Ovary (tissue), 9 donors: ENCODE results near the gene SAP30L. TPM values are rescaled to one million over a fixed set of nuclear protein-coding genes. Genes with fewer than 3 reads are reported as not detected.

Experiments used
- DNase-seq, 5 donors: peaks; one replicate each; pipeline ENCODE4 v3.0.0-alpha.2; 2019 to 2020
- H3K27ac ChIP-seq, 2 donors: fragments of 200-600 bp; one replicate each; pipeline versions ENCODE4 v1.5.1 to v1.8.0; 2019 to 2022
- H3K27me3 ChIP-seq: fragments of 200-600 bp; one replicate; pipeline ENCODE4 v1.8.0; 2022
- H3K36me3 ChIP-seq: fragments of 200-600 bp; sonication (generic); one replicate; pipeline ENCODE4 v1.5.1; 2019
- H3K4me1 ChIP-seq: one replicate; pipeline ENCODE4 v1.8.1; 2013; ENCODE audit warnings: mild to moderate bottlenecking, moderate library complexity; ENCODE audit not compliant: insufficient read depth
- H3K4me3 ChIP-seq: fragments of 200-600 bp; sonication (generic); one replicate; pipeline ENCODE4 v1.5.1; 2017
- H3K9me3 ChIP-seq, 2 donors: fragments of 200-600 bp in 1 of 2; sonication (generic) in 1 of 2; one replicate each; pipeline versions ENCODE4 v1.5.1 to v1.8.1; 2013 to 2019; ENCODE audit warnings: mild to moderate bottlenecking in 1 of 2, moderate library complexity in 1 of 2
- EP300 ChIP-seq: sonication (generic); formaldehyde crosslinking; IDR thresholded peaks from one replicate; pipeline ENCODE4 v1.6.1; 2017; ENCODE audit warnings: antibody characterized with exemption
- POLR2A ChIP-seq: fragments of 450-650 bp; IDR thresholded peaks from one replicate; pipeline ENCODE4 v1.6.1; 2017; ENCODE audit warnings: antibody characterized with exemption, mild to moderate bottlenecking, moderate library complexity
- WGBS, 3 donors: extraction: QIAGEN DNeasy Blood & Tissue Kit in 1 of 3; methylation state at CpG; one replicate each; pipeline versions ENCODE4 v1.1.5 to v1.1.7; 2013 to 2017; 5-methylcytosine and 5-hydroxymethylcytosine counted together
- intact Hi-C, 4 donors: fragments of 100-400 bp; cut with DNase I; formaldehyde crosslinking; loops; one replicate each; pipeline versions ENCODE4 v1.11.0 to v1.15.1; 2022 to 2023
- polyA plus RNA-seq, 2 donors: library from polyadenylated mRNA; stranded (reverse); fragments of 200-250 nt in 1 of 2; fragments of 350-450 nt in 1 of 2; fragmentation: Illumina TruSeq in 1 of 2; extraction: RNeasy Lipid Tissue Mini Kit (QIAGEN cat#74804) in 1 of 2; gene quantifications; one replicate each; pipeline ENCODE4 v1.2.3, GENCODE V29; 2013 to 2014
- total RNA-seq, 7 donors: library from RNA; depleted of rRNA in 2 of 7; stranded (reverse); fragments of >200 nt in 2 of 7; fragmentation: NEBNext Ultra II Directional in 3 of 7; extraction: Animal tissue kit (Norgen Biotek cat#: 25700) in 3 of 7; gene quantifications; one replicate each; pipeline versions ENCODE4 v1.1.0 to v1.2.4, GENCODE V29; 2016 to 2023
- TF ChIP-seq, protein P1 (sequence below), 3 donors: fragments of 450-650 bp in 2 of 3; fragments of 200-600 bp in 1 of 3; IDR thresholded peaks; one replicate each; pipeline versions ENCODE4 v1.5.1 to v1.8.0; 2016 to 2022; ENCODE audit warnings: antibody characterized with exemption in 3 of 3, mild to moderate bottlenecking in 1 of 3
- donor health status: DM: no; HTN: no; CAD: no; lungs with moderate emphysema.
- donor health status: DM: no; HTN: no; CAD: no.
- donor health status: Bipolar disorder and iron deficiency.
- donor health status: DM: yes; HTN: yes; CAD: no.
- donor health status: DM: no; HTN: no; CAD: no.
- donor health status: DM: yes; HTN: yes; CAD: no.

SAP30L gene
- total and polyA plus RNA-seq, 9 donors, result 18.7 to 63.1 (median 41.5) TPM

DNA sequence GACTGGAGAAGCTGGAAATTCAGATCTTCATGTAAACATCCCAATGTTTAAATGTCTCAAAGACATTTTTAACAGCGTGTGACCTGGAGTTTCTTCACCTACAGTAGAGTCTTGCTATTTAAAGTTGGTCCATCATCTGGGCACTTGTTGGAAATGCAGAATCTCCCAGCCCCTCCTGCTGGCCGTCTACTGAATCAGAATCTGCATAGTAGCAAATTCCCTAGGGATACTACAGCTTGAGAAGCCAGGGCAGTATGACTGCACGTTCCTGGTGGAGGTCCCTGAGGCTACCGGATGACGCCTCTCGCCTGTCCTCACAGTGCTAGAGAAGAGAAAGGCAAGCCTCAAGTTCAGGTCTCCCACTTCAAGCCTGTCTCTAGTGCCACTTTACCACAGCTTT is 15.7 kb downstream of the SAP30L start:
- no peaks in the 10 kb centered on the region for H3K36me3 ChIP-seq
- no peaks in the 10 kb centered on the region for H3K9me3 ChIP-seq
- intact Hi-C loops, result loop anchor here in 1 of 4 donors (10.0 kb wide), 1 partner anchor 183 kb away; no protein-coding TSS in a partner anchor
- H3K4me3 ChIP-seq, result no peak overlapping the region
- TF ChIP-seq EP300, result no peak
- TF ChIP-seq POLR2A, result no peak
- TF ChIP-seq, protein P1, sequence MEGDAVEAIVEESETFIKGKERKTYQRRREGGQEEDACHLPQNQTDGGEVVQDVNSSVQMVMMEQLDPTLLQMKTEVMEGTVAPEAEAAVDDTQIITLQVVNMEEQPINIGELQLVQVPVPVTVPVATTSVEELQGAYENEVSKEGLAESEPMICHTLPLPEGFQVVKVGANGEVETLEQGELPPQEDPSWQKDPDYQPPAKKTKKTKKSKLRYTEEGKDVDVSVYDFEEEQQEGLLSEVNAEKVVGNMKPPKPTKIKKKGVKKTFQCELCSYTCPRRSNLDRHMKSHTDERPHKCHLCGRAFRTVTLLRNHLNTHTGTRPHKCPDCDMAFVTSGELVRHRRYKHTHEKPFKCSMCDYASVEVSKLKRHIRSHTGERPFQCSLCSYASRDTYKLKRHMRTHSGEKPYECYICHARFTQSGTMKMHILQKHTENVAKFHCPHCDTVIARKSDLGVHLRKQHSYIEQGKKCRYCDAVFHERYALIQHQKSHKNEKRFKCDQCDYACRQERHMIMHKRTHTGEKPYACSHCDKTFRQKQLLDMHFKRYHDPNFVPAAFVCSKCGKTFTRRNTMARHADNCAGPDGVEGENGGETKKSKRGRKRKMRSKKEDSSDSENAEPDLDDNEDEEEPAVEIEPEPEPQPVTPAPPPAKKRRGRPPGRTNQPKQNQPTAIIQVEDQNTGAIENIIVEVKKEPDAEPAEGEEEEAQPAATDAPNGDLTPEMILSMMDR (IDR thresholded peaks at IDR 0.05), result no peak
- 58 to 67% (median 67%) methylated on average over 6 of the region's 6 CpGs for WGBS, 3 donors
- no peaks in the 10 kb centered on the region for H3K4me1 ChIP-seq
- H3K27me3 ChIP-seq, result no peaks in the 10 kb centered on the region
- no peak for DNase-seq
- no peak overlapping the region for H3K27ac ChIP-seq

- H3K27me3 ChIP-seq, result no peaks in the 10 kb centered on the region
- no peak for DNase-seq
- no peaks in the 10 kb centered on the region for H3K9me3 ChIP-seq
- 31 to 52% (median 40%) methylated on average over 1 of the region's 1 CpG for WGBS, 3 donors
- no peak for TF ChIP-seq POLR2A
- TF ChIP-seq EP300, result no peak
- TF ChIP-seq, protein P1 (IDR thresholded peaks at IDR 0.05), result no peak
- no peaks in the 10 kb centered on the region for H3K4me1 ChIP-seq
- H3K4me3 ChIP-seq, result no peak overlapping the region
- no peak overlapping the region for H3K27ac ChIP-seq
- intact Hi-C loops, result loop anchor here in 1 of 4 donors (10.0 kb wide), 1 partner anchor 180 kb away; no protein-coding TSS in a partner anchor
- H3K36me3 ChIP-seq, result no peaks in the 10 kb centered on the region
Measured at GRCh38 chr5:154464438-154464837, 18.6 kb downstream of the SAP30L start.

GRCh38 chr5:154465169-154465568 is 19.4 kb downstream of the SAP30L start:
- DNase-seq, result no peak
- intact Hi-C loops, result loop anchor here in 2 of 4 donors (5.0 to 10.0 kb wide), 2 partner anchors 172 to 180 kb away; no protein-coding TSS in a partner anchor

GRCh38 chr5:154466147-154466546 is 20.4 kb downstream of the SAP30L start:
- DNase-seq, result no peak
- no peaks in the 10 kb centered on the region for H3K4me1 ChIP-seq
- H3K4me3 ChIP-seq, result no peak overlapping the region
- H3K36me3 ChIP-seq, result no peaks in the 10 kb centered on the region
- no peaks in the 10 kb centered on the region for H3K9me3 ChIP-seq
- intact Hi-C loops, result loop anchor here in 2 of 4 donors (5.0 to 10.0 kb wide), 2 partner anchors 171 to 179 kb away; no protein-coding TSS in a partner anchor
- WGBS, 3 donors, result 46 to 60% (median 59%) methylated on average over 5 of the region's 5 CpGs
- H3K27ac ChIP-seq, result no peak overlapping the region
- no peaks in the 10 kb centered on the region for H3K27me3 ChIP-seq
- TF ChIP-seq POLR2A, result no peak
- TF ChIP-seq EP300, result no peak
- TF ChIP-seq, protein P1 (IDR thresholded peaks at IDR 0.05), result no peak

More at GRCh38 chr5:154465169-154465568, 19.4 kb downstream of the SAP30L start:
- Histone ChIP-seq H3K9me3 (no peaks in the 10 kb centered on the region), H3K4me3 (no peak overlapping the region), H3K27ac (no peak overlapping the region), H3K36me3 (no peaks in the 10 kb centered on the region), H3K27me3 (no peaks in the 10 kb centered on the region), H3K4me1 (no peaks in the 10 kb centered on the region)
- TF ChIP-seq, protein P1 (IDR thresholded peaks at IDR 0.05), result no peak
- 58 to 66% (median 59%) methylated on average over 6 of the region's 6 CpGs for WGBS, 3 donors
